Panc1 (cell line): ENCODE results near the gene SLC5A6. TPM values are rescaled to one million over a fixed set of nuclear protein-coding genes. Genes with fewer than 3 reads are reported as not detected.

Source experiments
- ATAC-seq: fragments of 200-7000 bp; cut with Tn5 transposase; 2 replicates; pipeline ENCODE4 v1.9.1; 2020; ENCODE audit warnings: mild to moderate bottlenecking, moderate library complexity
- BruUV-seq: library from RNA; stranded (reverse); fragments of 400-500 nt; replicated peaks from 2 replicates; lab custom pipeline; 2021; lab: Mats Ljungman, UMichigan
- CTCF ChIA-PET: fragments of 300-600 bp; sonication (Branson Sonifier 250); formaldehyde crosslinking; loops from one replicate; lab custom pipeline; 2022; ENCODE audit warnings: antibody characterized with exemption; lab: Charles Lee
- POLR2A ChIA-PET: fragments of 300-600 bp; sonication (Branson Sonifier 250); formaldehyde crosslinking; loops from one replicate; lab custom pipeline; 2022; ENCODE audit warnings: antibody characterized with exemption; lab: Charles Lee
- DNase-seq: peaks from one replicate; pipeline ENCODE4 v3.0.0-alpha.2; 2010; ENCODE audit warnings: low read depth, low spot score
- H3K27ac ChIP-seq: 2 replicates; pipeline ENCODE4 v1.5.1; 2011; ENCODE audit warnings: mild to moderate bottlenecking, low read length, inconsistent platforms
- H3K27me3 ChIP-seq: fragments of 200-500 bp; sonication (Bioruptor generic); 2 replicates; pipeline ENCODE4 v1.6.0; 2014; ENCODE audit warnings: low read length, inconsistent platforms; ENCODE audit not compliant: control insufficient read depth, insufficient read depth
- H3K36me3 ChIP-seq: fragments of 200-500 bp; sonication (Bioruptor generic); 2 replicates; pipeline ENCODE4 v1.5.1; 2014; ENCODE audit warnings: inconsistent platforms, mild to moderate bottlenecking, low read length, moderate library complexity; ENCODE audit not compliant: control insufficient read depth, insufficient read depth
- H3K4me1 ChIP-seq: 2 replicates; pipeline ENCODE4 v1.5.1; 2011; ENCODE audit warnings: inconsistent platforms, mild to moderate bottlenecking, low read length, moderate library complexity; ENCODE audit not compliant: control insufficient read depth, insufficient read depth
- H3K4me3 ChIP-seq, 2 experiments: 2 replicates each; pipeline ENCODE4 v1.5.1; 2011 to 2012; ENCODE audit warnings: low read depth in 2 of 2, low read length in 2 of 2, mild to moderate bottlenecking in 2 of 2, inconsistent platforms in 1 of 2, moderate library complexity in 1 of 2
- H3K9me3 ChIP-seq: fragments of 200-500 bp; sonication (Bioruptor generic); 2 replicates; pipeline ENCODE4 v1.5.1; 2014; ENCODE audit warnings: low read depth, mild to moderate bottlenecking, inconsistent platforms, low read length, moderate library complexity; ENCODE audit not compliant: control insufficient read depth, insufficient read depth
- POLR2AphosphoS5 ChIP-seq: IDR thresholded peaks from 2 replicates; pipeline ENCODE4 v1.6.1; 2012; ENCODE audit warnings: mild to moderate bottlenecking, low read depth, low read length, moderate library complexity
- SIN3A ChIP-seq: IDR thresholded peaks from 2 replicates; pipeline ENCODE4 v1.6.1; 2012; ENCODE audit warnings: low read depth, mild to moderate bottlenecking, low read length, moderate library complexity, borderline replicate concordance; ENCODE audit not compliant: insufficient read depth
- TCF7L2 ChIP-seq: IDR thresholded peaks from 2 replicates; pipeline ENCODE4 v1.6.1; 2011; ENCODE audit warnings: mild to moderate bottlenecking, low read depth, low read length, inconsistent platforms
- in situ Hi-C: cut with HindIII; loops from 2 replicates; pipeline ENCODE4 v1.10.0; 2016; ENCODE audit warnings: low sequenced_read_pairs, low pct_unique_long_range_greater_than_20kb
- intact Hi-C: fragments of 100-400 bp; cut with micrococcal nuclease; formaldehyde crosslinking; loops from one replicate; pipeline ENCODE4 v1.10.0; 2022; ENCODE audit not compliant: unreplicated experiment
- total RNA-seq: library from RNA; stranded (reverse); gene quantifications from one replicate; pipeline ENCODE4 v1.2.1, GENCODE V29; 2021; ENCODE audit not compliant: unreplicated experiment
- TF ChIP-seq, protein P1 (sequence below): fragments of 450-650 bp; IDR thresholded peaks from 2 replicates; pipeline ENCODE4 v1.5.1; 2017; ENCODE audit warnings: mild to moderate bottlenecking
- TF ChIP-seq, protein P2 (sequence below), 2 experiments: IDR thresholded peaks; 2 replicates each; pipeline ENCODE4 v1.6.1; 2011 to 2012; ENCODE audit warnings: low read depth in 2 of 2, control low read depth in 1 of 2, low read length in 1 of 2, mild to moderate bottlenecking in 1 of 2, moderate library complexity in 1 of 2; ENCODE audit not compliant: insufficient read depth in 1 of 2

SLC5A6 gene
- total RNA-seq, 1 experiment from 2014 or later, result 74.5 TPM

DNA sequence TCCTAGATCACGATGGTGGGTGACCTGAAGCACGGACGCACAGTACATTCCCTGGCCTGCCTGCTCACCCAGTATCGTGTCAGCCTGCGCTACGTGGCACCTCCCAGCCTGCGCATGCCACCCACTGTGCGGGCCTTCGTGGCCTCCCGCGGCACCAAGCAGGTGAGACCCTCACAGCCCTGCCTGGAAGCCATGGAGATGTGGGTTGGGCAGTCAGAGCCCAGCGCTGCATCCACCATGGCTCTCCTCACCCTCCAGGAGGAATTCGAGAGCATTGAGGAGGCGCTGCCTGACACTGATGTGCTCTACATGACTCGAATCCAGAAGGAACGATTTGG is 30.5 kb upstream of the SLC5A6 start:
- Histone ChIP-seq H3K9me3 (no peaks in the 10 kb centered on the region), H3K27ac (no peak overlapping the region), H3K4me3 (no peak overlapping the region), H3K27me3 (no peaks in the 10 kb centered on the region), H3K4me1 (no peaks in the 10 kb centered on the region), H3K36me3 (peaks cover 12% of the 10 kb centered on the region)
- TF ChIP-seq, protein P1, sequence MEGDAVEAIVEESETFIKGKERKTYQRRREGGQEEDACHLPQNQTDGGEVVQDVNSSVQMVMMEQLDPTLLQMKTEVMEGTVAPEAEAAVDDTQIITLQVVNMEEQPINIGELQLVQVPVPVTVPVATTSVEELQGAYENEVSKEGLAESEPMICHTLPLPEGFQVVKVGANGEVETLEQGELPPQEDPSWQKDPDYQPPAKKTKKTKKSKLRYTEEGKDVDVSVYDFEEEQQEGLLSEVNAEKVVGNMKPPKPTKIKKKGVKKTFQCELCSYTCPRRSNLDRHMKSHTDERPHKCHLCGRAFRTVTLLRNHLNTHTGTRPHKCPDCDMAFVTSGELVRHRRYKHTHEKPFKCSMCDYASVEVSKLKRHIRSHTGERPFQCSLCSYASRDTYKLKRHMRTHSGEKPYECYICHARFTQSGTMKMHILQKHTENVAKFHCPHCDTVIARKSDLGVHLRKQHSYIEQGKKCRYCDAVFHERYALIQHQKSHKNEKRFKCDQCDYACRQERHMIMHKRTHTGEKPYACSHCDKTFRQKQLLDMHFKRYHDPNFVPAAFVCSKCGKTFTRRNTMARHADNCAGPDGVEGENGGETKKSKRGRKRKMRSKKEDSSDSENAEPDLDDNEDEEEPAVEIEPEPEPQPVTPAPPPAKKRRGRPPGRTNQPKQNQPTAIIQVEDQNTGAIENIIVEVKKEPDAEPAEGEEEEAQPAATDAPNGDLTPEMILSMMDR, result no peak
- TF ChIP-seq, protein P2, sequence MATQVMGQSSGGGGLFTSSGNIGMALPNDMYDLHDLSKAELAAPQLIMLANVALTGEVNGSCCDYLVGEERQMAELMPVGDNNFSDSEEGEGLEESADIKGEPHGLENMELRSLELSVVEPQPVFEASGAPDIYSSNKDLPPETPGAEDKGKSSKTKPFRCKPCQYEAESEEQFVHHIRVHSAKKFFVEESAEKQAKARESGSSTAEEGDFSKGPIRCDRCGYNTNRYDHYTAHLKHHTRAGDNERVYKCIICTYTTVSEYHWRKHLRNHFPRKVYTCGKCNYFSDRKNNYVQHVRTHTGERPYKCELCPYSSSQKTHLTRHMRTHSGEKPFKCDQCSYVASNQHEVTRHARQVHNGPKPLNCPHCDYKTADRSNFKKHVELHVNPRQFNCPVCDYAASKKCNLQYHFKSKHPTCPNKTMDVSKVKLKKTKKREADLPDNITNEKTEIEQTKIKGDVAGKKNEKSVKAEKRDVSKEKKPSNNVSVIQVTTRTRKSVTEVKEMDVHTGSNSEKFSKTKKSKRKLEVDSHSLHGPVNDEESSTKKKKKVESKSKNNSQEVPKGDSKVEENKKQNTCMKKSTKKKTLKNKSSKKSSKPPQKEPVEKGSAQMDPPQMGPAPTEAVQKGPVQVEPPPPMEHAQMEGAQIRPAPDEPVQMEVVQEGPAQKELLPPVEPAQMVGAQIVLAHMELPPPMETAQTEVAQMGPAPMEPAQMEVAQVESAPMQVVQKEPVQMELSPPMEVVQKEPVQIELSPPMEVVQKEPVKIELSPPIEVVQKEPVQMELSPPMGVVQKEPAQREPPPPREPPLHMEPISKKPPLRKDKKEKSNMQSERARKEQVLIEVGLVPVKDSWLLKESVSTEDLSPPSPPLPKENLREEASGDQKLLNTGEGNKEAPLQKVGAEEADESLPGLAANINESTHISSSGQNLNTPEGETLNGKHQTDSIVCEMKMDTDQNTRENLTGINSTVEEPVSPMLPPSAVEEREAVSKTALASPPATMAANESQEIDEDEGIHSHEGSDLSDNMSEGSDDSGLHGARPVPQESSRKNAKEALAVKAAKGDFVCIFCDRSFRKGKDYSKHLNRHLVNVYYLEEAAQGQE (IDR thresholded peaks at IDR 0.05; ENCODE audit: insufficient read depth in 1 of 2, low read depth in 2 of 2, low read length in 1 of 2), result no peak
- no peak for TF ChIP-seq POLR2AphosphoS5
- TF ChIP-seq TCF7L2, result no peak
- TF ChIP-seq SIN3A, result no peak
- in situ Hi-C loops, result no loop called here
- DNase-seq (no peak), ATAC-seq (no peak)
- ChIA-PET CTCF (no interaction called here), POLR2A (no interaction called here)
- BruUV-seq, result no TSS peak
- intact Hi-C loops, result no loop called here

DNA sequence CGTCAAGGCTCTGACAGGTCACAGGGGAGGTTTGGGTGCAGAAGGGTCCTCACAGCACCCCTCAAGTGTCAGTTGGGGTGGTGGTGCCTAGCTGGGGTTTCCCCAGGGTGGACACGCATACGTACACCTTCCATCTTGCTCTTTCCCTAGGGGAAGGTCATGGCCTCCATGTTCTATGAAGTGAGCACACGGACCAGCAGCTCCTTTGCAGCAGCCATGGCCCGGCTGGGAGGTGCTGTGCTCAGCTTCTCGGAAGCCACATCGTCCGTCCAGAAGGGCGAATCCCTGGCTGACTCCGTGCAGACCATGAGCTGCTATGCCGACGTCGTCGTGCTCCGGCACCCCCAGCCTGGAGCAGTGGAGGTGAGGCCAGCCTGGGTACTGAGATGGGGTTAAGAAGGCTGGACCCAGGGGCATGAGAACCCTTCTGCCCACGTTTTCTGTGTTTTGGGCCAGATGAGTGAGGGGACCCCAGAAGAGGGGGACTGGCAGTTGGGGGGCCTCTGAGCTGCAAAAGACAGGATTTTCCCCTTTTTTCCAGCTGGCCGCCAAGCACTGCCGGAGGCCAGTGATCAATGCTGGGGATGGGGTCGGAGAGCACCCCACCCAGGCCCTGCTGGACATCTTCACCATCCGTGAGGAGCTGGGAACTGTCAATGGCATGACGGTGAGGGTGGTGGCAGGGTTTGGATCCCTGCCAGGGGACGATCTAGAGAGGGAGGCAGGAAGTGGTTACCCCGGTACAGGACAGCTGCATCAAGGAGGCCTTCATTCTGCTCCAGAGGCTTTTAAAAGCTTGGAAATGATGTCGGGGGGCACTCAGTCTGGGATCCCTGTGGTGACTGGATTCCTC is 29.9 kb upstream of the SLC5A6 start:
- ChIA-PET CTCF (no interaction called here), POLR2A (no interaction called here)
- Histone ChIP-seq H3K4me1 (no peaks in the 10 kb centered on the region), H3K27ac (no peak overlapping the region), H3K4me3 (no peak overlapping the region), H3K36me3 (peaks cover 12% of the 10 kb centered on the region), H3K27me3 (no peaks in the 10 kb centered on the region), H3K9me3 (no peaks in the 10 kb centered on the region)
- TF ChIP-seq TCF7L2 (no peak), POLR2AphosphoS5 (no peak), SIN3A (no peak)
- TF ChIP-seq, protein P1, result no peak
- TF ChIP-seq, protein P2 (IDR thresholded peaks at IDR 0.05; ENCODE audit: insufficient read depth in 1 of 2, low read depth in 2 of 2, low read length in 1 of 2), result no peak
- intact Hi-C loops, result no loop called here
- BruUV-seq, result no TSS peak
- no peak for ATAC-seq
- DNase-seq, result no peak
- in situ Hi-C loops, result no loop called here
